Cardiac muscle cell (in vitro differentiated cells and primary cell): ENCODE data around the gene CDH11. TPM values are rescaled to one million over a fixed set of nuclear protein-coding genes. Genes with fewer than 3 reads are reported as not detected.
A peak's percentile ranks its signal among the peaks of the same experiment; 100 is the strongest.

ENCODE experiments used
- DNase-seq, 2 donors: peaks; one replicate each; pipeline versions ENCODE4 v3.0.0 to v3.0.0-alpha.2; 2010 to 2017; ENCODE audit warnings: low read depth in 1 of 2, low spot score in 1 of 2
- H3K27ac ChIP-seq: fragments of 200-600 bp; sonication (generic); 2 replicates; pipeline ENCODE4 v1.5.1; 2016
- H3K27me3 ChIP-seq: fragments of 200-600 bp; sonication (generic); 2 replicates; pipeline ENCODE4 v1.6.0; 2016; ENCODE audit warnings: control low read depth
- H3K36me3 ChIP-seq: fragments of 200-600 bp; sonication (generic); 2 replicates; pipeline ENCODE4 v1.5.1; 2016; ENCODE audit warnings: control low read depth
- H3K4me1 ChIP-seq: fragments of 200-600 bp; sonication (generic); 2 replicates; pipeline ENCODE4 v1.8.1; 2017; ENCODE audit warnings: low read depth, mild to moderate bottlenecking, mixed run types
- H3K4me3 ChIP-seq: fragments of 200-600 bp; sonication (generic); 2 replicates; pipeline ENCODE4 v1.5.1; 2016; ENCODE audit warnings: mild to moderate bottlenecking
- H3K9me3 ChIP-seq: fragments of 200-600 bp; sonication (generic); 2 replicates; pipeline ENCODE4 v1.5.1; 2017; ENCODE audit warnings: low read depth, mild to moderate bottlenecking, control low read depth
- CTCF ChIP-seq: IDR thresholded peaks from 2 replicates; pipeline ENCODE4 v1.5.1; 2012; ENCODE audit warnings: low read depth, mild to moderate bottlenecking, low read length
- polyA plus RNA-seq: library from polyadenylated mRNA; unstranded; fragments of >200 nt; fragmentation: Nextera tagmentation; extraction: Ambion mirVana; gene quantifications from 2 replicates; pipeline ENCODE4 v1.2.1, GENCODE V29; 2016
- total RNA-seq: library from RNA; depleted of rRNA; stranded (reverse); fragments of >200 nt; gene quantifications from 2 replicates; pipeline ENCODE4 v1.2.3, GENCODE V29; 2016

Gene CDH11
- total and polyA plus RNA-seq, 2 experiments from 2014 or later = 29.4 to 99.3 TPM

- Histone ChIP-seq H3K36me3 (peaks cover 1% of the 10 kb centered on the region), H3K4me1 (no peaks in the 10 kb centered on the region), H3K27ac (no peak overlapping the region), H3K27me3 (no peaks in the 10 kb centered on the region), H3K9me3 (no peaks in the 10 kb centered on the region), H3K4me3 (no peak overlapping the region)
- DNase-seq = peak in 1 of 2 donors; percentile 68
- no peak for TF ChIP-seq CTCF
Observed at GRCh38 chr16:64952177-64952576, 169.7 kb downstream of the CDH11 start.

GRCh38 chr16:64951193-64951592, 170.7 kb downstream of the CDH11 start:
- Histone ChIP-seq H3K27ac (no peak overlapping the region), H3K27me3 (no peaks in the 10 kb centered on the region), H3K4me1 (no peaks in the 10 kb centered on the region), H3K36me3 (peaks cover 2% of the 10 kb centered on the region), H3K4me3 (no peak overlapping the region), H3K9me3 (no peaks in the 10 kb centered on the region)
- DNase-seq = no peak
- no peak for TF ChIP-seq CTCF

- Histone ChIP-seq H3K9me3 (no peaks in the 10 kb centered on the region), H3K4me1 (no peaks in the 10 kb centered on the region), H3K27ac (no peak overlapping the region), H3K27me3 (no peaks in the 10 kb centered on the region), H3K4me3 (no peak overlapping the region), H3K36me3 (peaks cover 2% of the 10 kb centered on the region)
- no peak for TF ChIP-seq CTCF
- no peak for DNase-seq
Observed at GRCh38 chr16:64950731-64951130, 171.1 kb downstream of the CDH11 start.

GRCh38 chr16:64950262-64950661, 171.6 kb downstream of the CDH11 start:
- H3K27ac ChIP-seq = no peak overlapping the region
- DNase-seq = no peak
- H3K9me3 ChIP-seq = no peaks in the 10 kb centered on the region
- H3K4me3 ChIP-seq = no peak overlapping the region
- no peaks in the 10 kb centered on the region for H3K27me3 ChIP-seq
- peaks cover 2% of the 10 kb centered on the region for H3K36me3 ChIP-seq
- H3K4me1 ChIP-seq = no peaks in the 10 kb centered on the region
- peak; percentile 20 for TF ChIP-seq CTCF

- no peak for DNase-seq
- no peaks in the 10 kb centered on the region for H3K4me1 ChIP-seq
- peaks cover 2% of the 10 kb centered on the region for H3K36me3 ChIP-seq
- H3K9me3 ChIP-seq = no peaks in the 10 kb centered on the region
- TF ChIP-seq CTCF = no peak
- H3K27ac ChIP-seq = no peak overlapping the region
- H3K27me3 ChIP-seq = no peaks in the 10 kb centered on the region
- no peak overlapping the region for H3K4me3 ChIP-seq
Observed at GRCh38 chr16:64948056-64948455, 173.8 kb downstream of the CDH11 start.

GRCh38 chr16:64947651-64948050, 174.2 kb downstream of the CDH11 start:
- DNase-seq = no peak
- no peaks in the 10 kb centered on the region for H3K9me3 ChIP-seq
- H3K4me3 ChIP-seq = no peak overlapping the region
- peaks cover 2% of the 10 kb centered on the region for H3K36me3 ChIP-seq
- TF ChIP-seq CTCF = no peak
- no peaks in the 10 kb centered on the region for H3K27me3 ChIP-seq
- H3K4me1 ChIP-seq = no peaks in the 10 kb centered on the region
- no peak overlapping the region for H3K27ac ChIP-seq
